ENCODE results near the gene CSTPP1.
A peak's percentile ranks its signal among the peaks of the same experiment; 100 is the strongest.

CSTPP1 gene

GRCh38 chr11:46936138-46937110 lies at the start of gene CSTPP1:
Gene CSTPP1 (plus strand): TSS chr11:46936761. CDS start chr11:46936806, 45 bp downstream.
- peak; percentile 95 to 96 for DNase-seq

- DNase-seq: no peak
Measured at GRCh38 chr11:46888636-46889035, 47.9 kb upstream of the CSTPP1 start.

- no peak for DNase-seq
Measured at GRCh38 chr11:46889251-46889650, 47.3 kb upstream of the CSTPP1 start.

- DNase-seq: peak; percentile 77 to 82
Measured at GRCh38 chr11:46889689-46890475, 46.7 kb upstream of the CSTPP1 start.

- no peak for DNase-seq
Measured at GRCh38 chr11:46890665-46891064, 45.9 kb upstream of the CSTPP1 start.

- DNase-seq: no peak
Measured at GRCh38 chr11:46892109-46892508, 44.5 kb upstream of the CSTPP1 start.

GRCh38 chr11:46892838-46893237 lies 43.7 kb upstream of the CSTPP1 start:
- DNase-seq: no peak

GRCh38 chr11:46894506-46894905 lies 42.1 kb upstream of the CSTPP1 start:
- DNase-seq: peak; percentile 67 to 92

- no peak for DNase-seq
Measured at GRCh38 chr11:46894961-46895360, 41.6 kb upstream of the CSTPP1 start.

GRCh38 chr11:46895821-46896220 lies 40.7 kb upstream of the CSTPP1 start:
- DNase-seq: peak; percentile 47 to 74

GRCh38 chr11:46896719-46897406 lies 39.7 kb upstream of the CSTPP1 start:
- DNase-seq: peak; percentile 8 to 64

- no peak for DNase-seq
Measured at GRCh38 chr11:46898396-46899095, 38.0 kb upstream of the CSTPP1 start.

GRCh38 chr11:46899501-46900025 lies 37.0 kb upstream of the CSTPP1 start:
- DNase-seq: no peak

- DNase-seq: no peak
Measured at GRCh38 chr11:46900091-46900746, 36.3 kb upstream of the CSTPP1 start.

- DNase-seq: no peak
Measured at GRCh38 chr11:46901156-46901555, 35.4 kb upstream of the CSTPP1 start.

GRCh38 chr11:46902694-46903093 lies 33.9 kb upstream of the CSTPP1 start:
- DNase-seq: no peak

GRCh38 chr11:46903846-46904245 lies 32.7 kb upstream of the CSTPP1 start:
- peak; percentile 69 to 81 for DNase-seq

- DNase-seq: no peak
Measured at GRCh38 chr11:46905806-46906205, 30.8 kb upstream of the CSTPP1 start.

GRCh38 chr11:46906609-46907041 lies 29.9 kb upstream of the CSTPP1 start:
- no peak for DNase-seq

- DNase-seq: no peak
Measured at GRCh38 chr11:46907606-46908005, 29.0 kb upstream of the CSTPP1 start.

GRCh38 chr11:46912526-46913150 lies 23.9 kb upstream of the CSTPP1 start:
- peak; percentile 67 to 76 for DNase-seq

Data from NCI-H2081 (cell line).